NK-92 (cell line): ENCODE results near the gene SORCS1.

Source experiments
- DNase-seq: peaks from one replicate; lab custom pipeline; 2025; ENCODE audit not compliant: unreplicated experiment; lab: John Stamatoyannopoulos, UW

The SORCS1 gene

GRCh38 chr10:106904209-106904608 is 260.3 kb downstream of the SORCS1 start:
- no peak for DNase-seq

GRCh38 chr10:106903180-106903579 is 261.3 kb downstream of the SORCS1 start:
- DNase-seq = no peak

GRCh38 chr10:106900016-106900652 is 264.4 kb downstream of the SORCS1 start:
- DNase-seq = no peak

- DNase-seq = no peak
These were observed 266.1 kb downstream of the SORCS1 start for GRCh38 chr10:106898446-106898845.

- DNase-seq = no peak
These were observed 266.8 kb downstream of the SORCS1 start for GRCh38 chr10:106897719-106898118.

- no peak for DNase-seq
These were observed 269.8 kb downstream of the SORCS1 start for GRCh38 chr10:106894692-106895091.

- DNase-seq = no peak
These were observed 286.9 kb downstream of the SORCS1 start for GRCh38 chr10:106877574-106877973.

GRCh38 chr10:106874604-106874889 is 290.0 kb downstream of the SORCS1 start:
- DNase-seq = no peak

- DNase-seq = no peak
These were observed 290.5 kb downstream of the SORCS1 start for GRCh38 chr10:106873770-106874603.

- DNase-seq = no peak
These were observed 292.3 kb downstream of the SORCS1 start for GRCh38 chr10:106872176-106872575.

GRCh38 chr10:106866244-106866845 is 298.2 kb downstream of the SORCS1 start:
- no peak for DNase-seq

GRCh38 chr10:106864031-106864430 is 300.5 kb downstream of the SORCS1 start:
- DNase-seq = no peak

- DNase-seq = no peak
These were observed 301.0 kb downstream of the SORCS1 start for GRCh38 chr10:106863549-106863948.

GRCh38 chr10:106859892-106860652 is 304.4 kb downstream of the SORCS1 start:
- DNase-seq = no peak

- DNase-seq = no peak
These were observed 306.8 kb downstream of the SORCS1 start for GRCh38 chr10:106857728-106858127.

- DNase-seq = no peak
These were observed 307.3 kb downstream of the SORCS1 start for GRCh38 chr10:106857213-106857612.

GRCh38 chr10:106836933-106837663 is 327.4 kb downstream of the SORCS1 start:
- no peak for DNase-seq

- no peak for DNase-seq
These were observed 331.7 kb downstream of the SORCS1 start for GRCh38 chr10:106832846-106833245.

- no peak for DNase-seq
These were observed 334.0 kb downstream of the SORCS1 start for GRCh38 chr10:106830471-106830870.

GRCh38 chr10:106830006-106830405 is 334.5 kb downstream of the SORCS1 start:
- DNase-seq = no peak

- no peak for DNase-seq
These were observed 337.8 kb downstream of the SORCS1 start for GRCh38 chr10:106826716-106827115.
